Pulmonary artery endothelial cell (primary cell): ENCODE measurements around the gene FAM241B. TPM values are rescaled to one million over a fixed set of nuclear protein-coding genes. Genes with fewer than 3 reads are reported as not detected.

Experiments
- DNase-seq: peaks from one replicate; pipeline ENCODE4 v3.0.0-alpha.2; 2011; ENCODE audit warnings: low read depth, low spot score
- total RNA-seq: library from RNA; depleted of rRNA; stranded (reverse); fragments of >200 nt; gene quantifications from 2 replicates; pipeline ENCODE4 v1.2.3, GENCODE V29; 2014

Gene FAM241B
- total RNA-seq, 1 donor from 2014 or later = 0.20 TPM

GRCh38 chr10:69647819-69648218, 17.8 kb downstream of the FAM241B start:
- DNase-seq = no peak

- no peak for DNase-seq
These were observed 18.4 kb downstream of the FAM241B start for GRCh38 chr10:69648461-69648860.

DNA sequence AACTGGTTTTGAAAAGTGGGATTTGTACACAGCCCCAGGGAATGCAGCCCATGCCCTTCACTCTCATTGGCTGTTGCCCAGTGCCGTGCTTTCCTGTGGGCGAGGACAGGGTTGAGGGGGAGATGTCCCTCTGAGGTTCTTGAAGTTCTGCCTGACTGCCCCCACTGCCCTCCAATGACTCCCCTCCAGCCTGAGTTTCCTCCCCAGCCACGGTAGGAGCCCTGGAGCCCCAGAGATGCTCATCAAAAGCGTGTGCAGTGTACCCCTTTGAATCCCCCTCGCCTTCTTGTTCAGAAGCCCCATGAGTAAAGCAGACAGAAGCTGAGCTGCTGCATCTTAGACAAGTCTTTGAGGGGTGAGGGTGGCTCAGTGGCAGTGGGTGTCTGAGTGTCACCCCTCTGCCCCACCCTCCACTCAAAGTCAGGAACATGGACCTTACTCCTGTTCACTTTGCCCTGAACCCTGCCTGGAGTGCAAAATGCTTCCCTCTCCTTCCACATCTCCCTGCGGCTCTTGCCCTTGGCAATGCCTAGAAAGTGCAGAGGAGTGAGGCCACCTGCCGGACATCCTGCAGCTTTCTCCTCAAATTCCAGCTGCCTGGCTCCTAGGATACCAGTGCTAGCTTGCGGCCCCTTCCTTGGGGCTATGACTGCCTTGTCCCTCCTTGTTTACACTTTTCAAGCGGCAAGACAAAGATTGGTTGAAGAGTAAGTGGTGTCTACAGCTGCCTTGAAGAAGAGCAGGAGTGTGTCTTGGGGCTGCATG, 19.9 kb downstream of the FAM241B start:
- DNase-seq = no peak

DNA sequence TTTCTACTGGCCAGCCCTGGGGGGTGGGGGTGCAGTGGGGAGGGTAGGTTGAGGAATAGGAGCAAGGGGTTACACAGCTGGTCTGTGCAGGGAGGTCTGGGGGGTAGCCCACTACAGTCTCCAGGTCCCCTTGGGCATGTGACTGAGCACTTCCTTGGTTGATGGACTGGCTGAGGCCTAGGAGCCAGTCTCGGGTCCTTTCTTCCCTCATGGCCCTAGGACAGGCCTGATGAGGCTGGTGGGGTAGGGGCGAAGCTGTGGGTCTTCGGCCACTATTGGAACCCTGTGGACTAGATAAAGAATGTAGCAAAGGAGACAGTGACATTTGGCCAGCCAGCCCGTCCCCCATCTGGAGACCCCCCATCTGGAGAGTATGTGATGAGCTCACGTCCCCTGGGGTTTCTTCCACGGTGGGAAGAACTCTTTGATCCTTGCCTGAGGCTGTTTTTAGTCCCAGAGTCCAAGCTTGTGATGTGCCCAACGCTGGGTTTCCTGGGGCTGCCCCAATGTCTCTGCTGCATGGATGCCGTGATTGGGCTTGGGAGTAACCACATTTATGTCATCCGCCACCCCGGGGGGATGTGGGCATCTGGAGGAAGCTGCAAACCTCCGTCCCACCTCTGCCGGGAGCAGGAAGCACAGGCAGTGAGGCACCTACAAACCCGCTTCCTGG, 20.7 kb downstream of the FAM241B start:
- no peak for DNase-seq

GRCh38 chr10:69651362-69651761, 21.3 kb downstream of the FAM241B start:
- no peak for DNase-seq

DNA sequence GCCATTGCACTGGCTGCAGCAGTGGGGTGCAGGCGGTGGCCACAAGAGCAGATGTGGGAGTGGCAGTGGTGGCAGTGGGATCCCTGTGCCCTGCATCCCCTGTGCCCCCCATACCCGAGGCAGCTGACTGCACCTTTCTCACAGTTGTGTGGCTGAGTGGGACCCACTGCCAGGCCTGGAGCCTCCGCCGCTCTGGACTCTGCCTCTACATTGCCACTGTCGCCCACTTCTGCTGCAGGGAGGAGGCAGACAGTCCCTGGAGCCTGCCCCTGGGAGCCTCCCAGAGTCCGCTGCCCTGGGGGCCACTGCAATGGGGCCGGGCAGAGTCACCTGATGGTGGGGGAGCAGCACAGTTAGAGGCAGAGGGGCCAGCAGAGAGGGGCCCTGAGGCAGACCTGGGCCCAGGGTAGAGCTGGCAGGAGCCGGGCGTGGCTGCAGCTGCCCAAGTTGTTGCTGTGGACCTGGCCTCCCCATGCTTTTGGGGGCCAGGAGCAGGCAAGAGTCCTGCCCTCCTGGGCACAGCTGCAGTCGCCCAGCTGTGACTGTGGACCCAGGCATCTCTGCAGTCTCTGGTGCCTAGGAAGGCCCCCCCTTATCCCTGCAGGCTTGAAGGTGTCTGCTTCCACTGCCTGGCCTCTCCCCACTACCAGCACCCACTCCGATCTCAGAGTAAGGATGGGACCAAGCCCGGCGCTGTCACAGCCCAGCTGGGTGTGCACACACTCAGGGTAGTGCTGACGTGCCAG, 22.2 kb downstream of the FAM241B start:
- DNase-seq = no peak

DNA sequence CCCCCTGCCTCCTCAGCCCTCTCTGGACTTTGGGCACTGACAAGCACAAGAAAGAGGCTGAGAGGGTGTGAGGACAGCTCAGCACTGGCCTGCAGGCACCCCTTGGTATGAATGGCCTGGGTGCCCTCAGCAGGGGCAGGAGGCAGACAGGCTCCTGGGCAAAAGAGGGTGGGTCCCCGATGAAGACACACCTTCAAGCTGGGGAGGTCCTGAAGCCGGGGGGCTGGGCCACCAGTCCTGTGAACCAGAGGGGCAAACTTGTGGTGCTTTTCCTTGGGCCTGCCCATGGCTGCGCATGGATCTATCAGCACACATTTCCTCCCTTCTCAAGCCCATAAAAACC, 22.8 kb downstream of the FAM241B start:
- DNase-seq = no peak

GRCh38 chr10:69653561-69653960, 23.5 kb downstream of the FAM241B start:
- no peak for DNase-seq

GRCh38 chr10:69655124-69655867, 25.2 kb downstream of the FAM241B start:
- no peak for DNase-seq

DNA sequence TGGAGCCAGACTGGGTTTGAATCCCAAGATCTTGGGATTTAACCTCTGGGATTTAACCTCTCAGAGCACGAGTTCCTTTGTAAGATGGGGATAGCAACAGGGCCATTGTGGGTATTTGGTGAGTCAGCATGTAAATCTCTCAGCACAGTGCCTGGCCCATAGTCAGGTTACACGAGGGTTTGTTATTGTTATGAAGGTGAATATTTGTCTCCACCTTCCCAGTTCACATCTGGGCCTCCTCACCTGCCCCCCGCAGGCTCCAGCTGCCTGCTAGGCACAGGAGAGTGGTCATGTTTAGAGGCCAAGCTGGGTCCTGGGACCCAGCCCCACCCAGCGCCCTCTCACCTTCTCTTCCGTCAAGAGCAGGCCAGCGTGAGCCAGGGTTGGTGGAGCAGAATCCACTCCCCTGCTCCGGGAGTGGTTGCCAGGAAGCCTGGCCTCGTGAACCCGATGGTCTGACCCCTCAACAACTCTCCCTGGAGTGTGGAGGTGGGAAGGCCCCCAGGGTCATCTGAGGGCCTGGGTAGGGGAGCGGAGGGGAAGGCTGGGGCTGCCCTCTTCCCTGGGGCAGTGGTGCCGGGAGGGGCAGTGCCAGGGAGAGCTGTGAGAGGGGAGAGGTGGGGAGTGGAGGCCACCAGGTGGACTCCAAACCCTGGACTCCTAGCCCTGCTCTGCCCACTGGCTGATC, 26.0 kb downstream of the FAM241B start:
- DNase-seq = no peak

DNA sequence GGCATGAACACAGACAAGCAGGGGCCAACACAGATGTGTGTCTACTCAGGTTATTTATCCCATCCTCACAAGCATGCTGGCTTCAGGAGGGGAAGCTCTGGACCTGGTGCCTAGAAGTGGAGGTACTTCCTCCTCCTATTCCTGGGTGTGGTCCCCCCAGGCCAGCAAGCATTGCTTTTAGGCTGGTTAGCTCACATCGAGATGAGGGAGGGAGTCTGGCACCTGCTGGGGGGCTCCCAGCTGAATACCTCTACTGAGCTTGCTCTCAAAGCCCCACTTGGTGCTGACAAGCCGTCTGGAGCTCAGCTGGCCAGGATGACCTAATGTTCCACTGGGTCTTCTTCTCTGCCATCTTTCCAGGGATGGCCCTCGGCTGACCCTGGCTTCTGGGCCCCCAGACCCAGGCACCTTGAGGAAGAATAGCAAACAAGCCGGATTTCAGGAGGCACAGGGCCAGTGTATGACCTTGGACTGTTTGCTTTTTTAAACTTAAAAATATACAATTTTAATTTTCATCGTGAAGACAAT, 26.8 kb downstream of the FAM241B start:
- DNase-seq = no peak

DNA sequence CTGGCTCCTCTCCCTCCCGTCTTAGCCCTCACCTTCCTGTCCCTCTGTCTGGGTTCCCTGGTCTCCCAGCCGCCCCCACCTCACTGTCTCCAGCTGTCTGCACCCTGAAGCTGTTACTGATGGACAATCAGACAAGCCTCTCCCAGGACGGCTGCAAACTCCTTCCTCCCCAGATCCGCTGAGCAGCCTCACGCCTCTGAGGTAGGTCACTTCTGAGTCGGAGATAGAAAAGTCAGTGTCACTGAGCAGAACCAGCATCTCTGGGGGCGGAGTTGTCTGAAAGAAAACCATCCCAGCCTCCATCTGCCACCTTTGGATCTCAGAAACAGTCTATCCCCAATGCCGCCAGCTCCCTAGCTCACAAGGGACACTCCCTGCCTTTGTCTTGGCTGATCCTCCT, 27.4 kb downstream of the FAM241B start:
- no peak for DNase-seq

DNA sequence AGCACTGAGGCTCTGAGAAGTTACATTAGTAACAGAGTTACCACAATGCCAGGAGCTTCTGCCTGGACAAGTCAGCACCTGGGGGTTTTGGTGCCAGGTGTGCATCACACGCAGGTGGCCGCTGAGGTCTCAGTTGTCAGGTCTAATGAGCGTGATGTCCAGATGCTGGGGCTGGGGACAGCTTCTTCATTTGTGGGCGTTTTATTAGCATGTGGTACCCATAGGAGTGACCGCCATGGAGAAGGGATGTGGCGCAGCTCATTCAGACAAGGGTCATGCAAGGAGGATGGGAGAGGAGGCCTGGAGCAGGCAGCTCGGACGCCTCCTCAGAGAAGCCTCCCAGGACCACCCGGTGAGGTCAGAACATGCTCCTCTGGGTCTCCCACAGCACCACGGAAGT, 27.8 kb downstream of the FAM241B start:
- no peak for DNase-seq

DNA sequence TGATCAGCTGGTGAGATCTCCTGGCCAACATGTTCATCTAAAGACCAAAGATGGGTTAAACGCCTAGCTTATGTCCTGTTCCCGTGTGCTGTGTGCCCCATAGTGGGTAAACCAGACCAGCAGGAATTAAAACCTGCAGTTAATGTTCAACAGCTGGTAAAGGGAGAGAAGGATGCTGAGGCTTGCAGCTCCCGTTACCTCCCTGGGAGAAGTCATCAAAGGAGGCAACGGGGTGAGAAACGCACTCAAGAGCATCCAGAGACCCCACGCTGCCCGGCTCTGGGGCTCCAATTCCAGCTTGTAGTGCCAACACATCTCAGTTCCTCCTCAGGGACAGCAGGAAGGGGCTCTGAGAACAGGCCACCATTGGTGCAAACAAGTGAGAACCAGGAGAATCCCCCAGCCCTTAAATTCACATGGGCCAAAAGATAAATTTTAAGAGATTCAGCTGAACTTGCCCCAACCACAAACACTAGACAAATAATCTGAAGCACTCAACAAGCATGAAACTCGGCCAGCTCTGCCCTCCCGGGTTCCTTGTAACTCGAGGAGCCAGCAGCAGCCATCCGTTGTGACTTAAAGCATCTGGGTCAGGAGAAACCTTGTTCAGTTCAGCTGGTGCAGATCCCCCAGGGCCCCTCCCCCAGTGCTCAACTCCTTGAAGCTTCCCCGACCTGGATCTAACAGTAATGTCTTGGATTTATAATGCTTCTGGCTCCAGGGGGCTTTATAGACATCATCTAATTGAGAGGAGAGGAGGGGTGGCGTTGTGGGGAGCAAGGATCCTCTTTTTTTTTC, 29.4 kb downstream of the FAM241B start:
- no peak for DNase-seq

- DNase-seq = no peak
These were observed 30.2 kb downstream of the FAM241B start for GRCh38 chr10:69660296-69660695.

DNA sequence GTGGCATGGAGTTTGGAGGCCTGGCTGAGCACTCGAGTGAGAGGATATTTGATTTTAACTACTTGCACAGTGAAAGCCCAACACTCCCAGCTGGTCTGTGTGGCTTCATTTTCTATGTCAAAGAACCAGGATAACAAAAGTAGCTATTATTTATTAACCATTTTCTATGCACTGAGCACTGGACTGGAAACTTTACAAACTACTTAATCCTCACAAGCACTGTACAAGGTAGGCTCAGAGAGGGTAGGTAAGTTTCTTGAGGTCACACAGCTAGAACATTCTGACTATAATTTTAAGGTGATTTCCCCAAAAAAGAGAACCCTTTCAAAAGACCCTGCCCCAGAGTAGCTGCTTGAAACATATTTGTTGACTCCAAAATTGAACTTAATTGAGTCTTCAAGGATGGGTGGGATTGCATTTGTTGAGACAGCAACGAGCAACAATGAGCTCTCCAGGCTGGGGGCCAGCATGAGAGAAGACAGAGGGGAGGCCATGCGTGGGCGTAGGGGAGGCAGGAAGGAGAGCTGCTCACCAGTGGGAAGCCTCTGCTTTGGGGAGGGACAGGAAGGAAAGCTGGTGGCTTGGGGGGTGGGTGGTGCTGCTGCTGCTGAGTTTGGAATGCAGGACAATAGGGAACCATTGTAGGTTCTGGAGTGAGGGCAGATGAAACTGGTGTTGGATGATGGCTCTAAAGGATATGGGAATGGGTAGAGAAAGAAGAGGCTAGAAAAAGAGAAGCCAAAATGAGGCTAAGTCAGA, 31.5 kb downstream of the FAM241B start:
- no peak for DNase-seq

DNA sequence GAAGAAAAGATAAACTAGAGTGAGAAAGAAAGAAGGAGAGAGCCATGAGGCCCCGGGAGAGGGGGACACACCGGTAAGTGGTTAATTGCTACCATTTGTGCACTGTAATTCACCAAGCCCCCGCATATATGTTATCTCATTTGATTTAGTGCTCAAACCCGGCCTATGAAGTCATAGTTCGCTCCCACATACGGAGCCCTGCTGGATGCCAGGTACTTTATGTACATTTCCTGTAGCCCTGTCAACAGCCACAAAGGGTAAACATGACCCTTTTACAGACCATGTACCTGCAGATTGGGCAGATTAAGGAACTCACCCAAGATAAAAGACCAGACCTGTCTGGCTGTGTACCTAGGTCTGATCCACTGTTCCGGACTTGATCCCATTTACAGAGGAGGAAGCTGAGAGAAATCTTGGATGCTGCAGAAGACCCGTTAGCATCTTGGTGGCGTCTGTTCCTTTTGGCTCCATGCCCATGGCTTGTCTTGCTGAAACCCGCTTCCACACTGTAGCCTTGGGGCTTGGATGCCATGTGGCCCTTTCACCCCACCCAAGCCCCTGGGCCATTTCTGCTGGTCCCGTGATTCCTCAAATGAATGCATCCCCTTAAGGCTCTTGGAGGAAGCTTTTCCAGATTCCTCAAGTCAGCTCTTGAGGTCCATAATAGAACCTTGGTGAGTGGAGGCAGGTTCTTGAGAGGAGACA, 32.3 kb downstream of the FAM241B start:
- DNase-seq = no peak

- DNase-seq = no peak
These were observed 32.9 kb downstream of the FAM241B start for GRCh38 chr10:69662901-69663300.
